PC-9 (cell line): Measurements from ENCODE around the gene ATP6V1A. TPM values are rescaled to one million over a fixed set of nuclear protein-coding genes. Genes with fewer than 3 reads are reported as not detected.

Source experiments
- BruUV-seq: library from RNA; stranded (reverse); fragments of 400-500 nt; replicated peaks from 2 replicates; lab custom pipeline; 2021; lab: Mats Ljungman, UMichigan
- CTCF ChIA-PET: fragments of 300-600 bp; sonication (Branson Sonifier 250); formaldehyde crosslinking; loops from one replicate; lab custom pipeline; 2022; ENCODE audit warnings: antibody characterized with exemption; lab: Charles Lee
- POLR2A ChIA-PET: fragments of 300-600 bp; sonication (Branson Sonifier 250); formaldehyde crosslinking; loops from one replicate; lab custom pipeline; 2022; ENCODE audit warnings: antibody characterized with exemption; ENCODE audit not compliant: unreplicated experiment; lab: Charles Lee
- DNase-seq, 2 experiments: peaks; one replicate each; pipeline versions ENCODE4 v3.0.0 to v3.0.0-alpha.2; 2015 to 2022; ENCODE audit warnings: mixed read lengths in 1 of 2
- H2AFZ ChIP-seq: fragments of 200-600 bp; sonication (generic); 2 replicates; pipeline ENCODE4 v1.8.1; 2017; ENCODE audit warnings: antibody characterized with exemption
- H3F3A ChIP-seq: fragments of 200-600 bp; sonication (generic); 2 replicates; pipeline ENCODE4 v1.8.1; 2017; ENCODE audit warnings: antibody characterized with exemption, mild to moderate bottlenecking, low read depth; ENCODE audit not compliant: insufficient read depth
- H3K27ac ChIP-seq: fragments of 200-600 bp; sonication (generic); 2 replicates; pipeline ENCODE4 v1.6.1; 2016; ENCODE audit warnings: mixed run types
- H3K27me3 ChIP-seq: fragments of 200-600 bp; sonication (generic); 2 replicates; pipeline ENCODE4 v1.6.1; 2016; ENCODE audit warnings: low read depth, mixed run types; ENCODE audit not compliant: insufficient read depth
- H3K36me3 ChIP-seq: fragments of 200-600 bp; sonication (generic); 2 replicates; pipeline ENCODE4 v1.6.1; 2016; ENCODE audit warnings: low read depth, mixed run types
- H3K4me1 ChIP-seq: fragments of 200-600 bp; sonication (generic); replicated peaks from 2 replicates; pipeline ENCODE4 v1.6.1; 2016; ENCODE audit warnings: mixed run types; ENCODE audit not compliant: insufficient read depth
- H3K4me2 ChIP-seq: fragments of 200-600 bp; sonication (generic); 2 replicates; pipeline ENCODE4 v1.6.1; 2017; ENCODE audit warnings: mixed run types
- H3K4me3 ChIP-seq: fragments of 200-600 bp; sonication (generic); 2 replicates; pipeline ENCODE4 v1.6.1; 2016; ENCODE audit warnings: mixed run types
- H3K79me2 ChIP-seq: fragments of 200-600 bp; sonication (generic); 2 replicates; pipeline ENCODE4 v1.6.1; 2017; ENCODE audit warnings: low read depth, mixed run types
- H3K9me2 ChIP-seq: fragments of 200-600 bp; sonication (generic); 2 replicates; pipeline ENCODE4 v1.8.1; 2017; ENCODE audit warnings: mild to moderate bottlenecking; ENCODE audit not compliant: insufficient read depth
- H3K9me3 ChIP-seq: fragments of 200-600 bp; sonication (generic); 2 replicates; pipeline ENCODE4 v1.8.1; 2016; ENCODE audit warnings: low read depth; ENCODE audit not compliant: insufficient read depth
- H4K20me1 ChIP-seq: fragments of 200-600 bp; sonication (generic); 2 replicates; pipeline ENCODE4 v1.8.1; 2017; ENCODE audit not compliant: insufficient read depth
- EZH2 ChIP-seq: fragments of 200-600 bp; sonication (generic); IDR thresholded peaks from 2 replicates; pipeline ENCODE4 v1.8.0; 2017; ENCODE audit warnings: antibody characterized with exemption, low read depth
- intact Hi-C: fragments of 100-400 bp; cut with micrococcal nuclease; formaldehyde crosslinking; loops from one replicate; pipeline ENCODE4 v1.10.0; 2022; ENCODE audit not compliant: unreplicated experiment
- total RNA-seq: library from RNA; stranded (reverse); gene quantifications from 2 replicates; pipeline ENCODE4 v1.2.3, GENCODE V29; 2021
- TF ChIP-seq, protein P1 (sequence below): fragments of 200-600 bp; sonication (generic); conservative IDR thresholded peaks from 2 replicates; pipeline ENCODE4 v1.6.1; 2017; ENCODE audit warnings: mixed run types, antibody characterized with exemption, mild to moderate bottlenecking, moderate library complexity

Gene ATP6V1A
- total RNA-seq, 1 experiment from 2014 or later = 75.1 TPM

DNA sequence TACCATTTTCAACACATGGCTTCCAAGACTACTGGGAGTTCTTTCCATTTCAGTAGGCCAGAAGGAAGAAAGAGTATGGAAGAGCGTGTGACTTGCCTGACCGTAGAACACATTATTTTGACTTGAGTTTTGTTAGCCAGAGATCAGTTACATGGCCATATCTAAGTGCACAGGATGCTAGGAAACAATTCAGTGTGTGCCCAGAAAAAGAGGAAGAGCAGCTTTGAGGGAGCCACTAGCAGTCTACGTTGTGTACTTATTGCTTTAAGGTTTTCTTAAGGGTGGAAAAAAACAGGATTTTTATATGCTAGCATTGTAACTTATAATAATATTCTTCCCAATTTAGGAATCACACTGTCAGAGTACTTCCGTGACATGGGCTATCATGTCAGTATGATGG lies 47.7 kb downstream of the ATP6V1A start:
- H3K4me1 ChIP-seq = no peaks in the 10 kb centered on the region
- POLR2A ChIA-PET = no interaction called here
- no peak for TF ChIP-seq EZH2
- TF ChIP-seq, protein P1, sequence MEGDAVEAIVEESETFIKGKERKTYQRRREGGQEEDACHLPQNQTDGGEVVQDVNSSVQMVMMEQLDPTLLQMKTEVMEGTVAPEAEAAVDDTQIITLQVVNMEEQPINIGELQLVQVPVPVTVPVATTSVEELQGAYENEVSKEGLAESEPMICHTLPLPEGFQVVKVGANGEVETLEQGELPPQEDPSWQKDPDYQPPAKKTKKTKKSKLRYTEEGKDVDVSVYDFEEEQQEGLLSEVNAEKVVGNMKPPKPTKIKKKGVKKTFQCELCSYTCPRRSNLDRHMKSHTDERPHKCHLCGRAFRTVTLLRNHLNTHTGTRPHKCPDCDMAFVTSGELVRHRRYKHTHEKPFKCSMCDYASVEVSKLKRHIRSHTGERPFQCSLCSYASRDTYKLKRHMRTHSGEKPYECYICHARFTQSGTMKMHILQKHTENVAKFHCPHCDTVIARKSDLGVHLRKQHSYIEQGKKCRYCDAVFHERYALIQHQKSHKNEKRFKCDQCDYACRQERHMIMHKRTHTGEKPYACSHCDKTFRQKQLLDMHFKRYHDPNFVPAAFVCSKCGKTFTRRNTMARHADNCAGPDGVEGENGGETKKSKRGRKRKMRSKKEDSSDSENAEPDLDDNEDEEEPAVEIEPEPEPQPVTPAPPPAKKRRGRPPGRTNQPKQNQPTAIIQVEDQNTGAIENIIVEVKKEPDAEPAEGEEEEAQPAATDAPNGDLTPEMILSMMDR = no peak

DNA sequence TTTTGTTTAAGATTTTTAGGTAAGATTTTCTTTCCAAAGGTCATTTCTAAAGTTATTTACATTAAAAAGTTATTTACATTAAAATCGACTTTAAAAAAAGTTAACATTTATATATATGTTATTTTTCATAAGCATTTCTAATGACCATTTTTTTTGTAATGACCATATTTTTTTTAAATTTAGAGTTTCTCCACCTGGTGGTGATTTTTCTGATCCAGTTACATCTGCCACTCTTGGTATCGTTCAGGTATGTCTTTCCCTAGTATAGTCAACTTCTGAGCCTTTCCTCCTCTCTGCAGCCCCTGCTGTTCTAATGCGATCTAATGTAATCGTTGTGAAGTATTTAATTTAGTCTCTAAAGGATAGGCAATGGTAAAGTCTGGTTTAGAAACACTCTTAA lies 48.9 kb downstream of the ATP6V1A start:
- H3K36me3 ChIP-seq = peaks cover 9% of the 10 kb centered on the region; the same call in 1 of the 2 replicates
- H3K79me2 ChIP-seq = no peaks in the 10 kb centered on the region
- no peak for DNase-seq
- ChIA-PET POLR2A (no interaction called here), CTCF (interaction anchor here (0.5 kb wide), 1 partner anchor 732 kb away, joined by 6 read pairs; no protein-coding TSS in a partner anchor)
- no peak overlapping the region for H2AFZ ChIP-seq
- no peak for TF ChIP-seq EZH2
- TF ChIP-seq, protein P1 = peak; percentile 11; the same call in 1 of the 2 replicates
- H3K9me3 ChIP-seq = no peaks in the 10 kb centered on the region
- H3K4me1 ChIP-seq = no peaks in the 10 kb centered on the region
- no peaks in the 10 kb centered on the region for H3K27me3 ChIP-seq
- no peaks in the 10 kb centered on the region for H4K20me1 ChIP-seq
- intact Hi-C loops = no loop called here
- H3F3A ChIP-seq = no peaks in the 10 kb centered on the region
- H3K27ac ChIP-seq = no peak overlapping the region
- H3K4me2 ChIP-seq = no peak overlapping the region
- no peak overlapping the region for H3K4me3 ChIP-seq
- no peaks in the 10 kb centered on the region for H3K9me2 ChIP-seq
- BruUV-seq = no TSS peak

More for the DNA sequence above, 47.7 kb downstream of the ATP6V1A start:
- Histone ChIP-seq H4K20me1 (no peaks in the 10 kb centered on the region), H3F3A (no peaks in the 10 kb centered on the region), H3K9me3 (no peaks in the 10 kb centered on the region), H3K79me2 (no peaks in the 10 kb centered on the region), H3K4me3 (no peak overlapping the region), H3K9me2 (no peaks in the 10 kb centered on the region), H3K27ac (no peak overlapping the region), H2AFZ (no peak overlapping the region), H3K4me2 (no peak overlapping the region), H3K36me3 (peaks cover 8% of the 10 kb centered on the region; the same call in 1 of the 2 replicates), H3K27me3 (no peaks in the 10 kb centered on the region)
- BruUV-seq = no TSS peak
- intact Hi-C loops = no loop called here
- CTCF ChIA-PET = no interaction called here
- no peak for DNase-seq

DNA sequence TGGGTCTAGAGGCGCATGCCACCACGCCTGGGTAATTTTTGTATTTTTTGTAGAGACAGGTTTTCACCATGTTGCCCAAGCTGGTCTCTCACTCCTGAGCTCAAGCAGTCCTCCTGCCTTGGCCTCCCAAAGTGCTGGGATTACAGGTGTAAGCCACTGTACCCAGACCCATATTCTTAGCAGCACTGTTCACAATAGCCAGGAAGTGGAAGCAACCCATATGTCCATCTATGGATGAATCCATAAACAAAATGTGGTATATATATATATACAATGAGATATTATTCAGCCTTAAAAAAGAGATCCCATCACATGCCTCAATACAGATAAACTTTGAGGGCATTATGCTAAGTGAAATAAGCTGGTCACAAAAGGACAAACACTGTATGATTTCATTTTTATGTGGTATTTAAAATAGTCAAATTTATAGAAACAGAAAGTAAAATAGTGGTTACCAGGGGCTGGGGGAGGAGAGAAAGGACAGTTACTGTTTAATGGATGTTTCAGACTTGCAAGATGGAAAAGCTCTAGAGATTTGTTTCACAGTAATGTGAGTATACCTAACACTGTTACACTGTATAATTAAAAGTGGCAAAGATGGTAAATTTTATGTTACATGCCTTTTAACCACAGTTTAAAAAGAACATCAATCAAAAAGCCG lies 56.1 kb downstream of the ATP6V1A start:
- H3K36me3 ChIP-seq = peaks cover 15% of the 10 kb centered on the region; the same call in 1 of the 2 replicates

More for the DNA sequence above, 56.1 kb downstream of the ATP6V1A start:
- H3K27me3 ChIP-seq = no peaks in the 10 kb centered on the region
- H3K4me1 ChIP-seq = no peaks in the 10 kb centered on the region
- ChIA-PET CTCF (no interaction called here), POLR2A (no interaction called here)
- H3F3A ChIP-seq = no peaks in the 10 kb centered on the region
- no peak overlapping the region for H2AFZ ChIP-seq
- intact Hi-C loops = no loop called here
- H3K9me3 ChIP-seq = no peaks in the 10 kb centered on the region
- no peak overlapping the region for H3K4me3 ChIP-seq
- H3K27ac ChIP-seq = no peak overlapping the region
- TF ChIP-seq EZH2 = no peak
- TF ChIP-seq, protein P1 = no peak
- BruUV-seq = no TSS peak
- no peaks in the 10 kb centered on the region for H3K9me2 ChIP-seq
- H3K4me2 ChIP-seq = no peak overlapping the region
- no peaks in the 10 kb centered on the region for H3K79me2 ChIP-seq
- no peak for DNase-seq
- H4K20me1 ChIP-seq = no peaks in the 10 kb centered on the region
